ENCODE measurements around the gene HSF5. TPM values are rescaled to one million over a fixed set of nuclear protein-coding genes. Genes with fewer than 3 reads are reported as not detected.

HSF5 gene
- total RNA-seq, 4 donors from 2014 or later: not detected

GRCh38 chr17:58385359-58385899, 102.8 kb downstream of the HSF5 start:
- DNase-seq (no peak), ATAC-seq (no peak)
- Histone ChIP-seq H3K4me3 (no peak overlapping the region), H3K27ac (no peak overlapping the region), H3K36me3 (no peaks in the 10 kb centered on the region), H3K27me3 (peaks cover 0 to 3% (median 0%) of the 10 kb centered on the region in 3 donors), H3K4me1 (no peaks in the 10 kb centered on the region), H3K9me3 (no peaks in the 10 kb centered on the region)
- intact Hi-C loops (cut with DNase I; ENCODE audit: low total_unique reads): no loop called here
- in situ Hi-C loops (cut with MboI; ENCODE audit: low sequenced_read_pairs in 4 of 4): no loop called here
- TF ChIP-seq CTCF (IDR thresholded peaks at IDR 0.05 in 4 of 5, conservative IDR thresholded peaks at IDR 0.05 in 1 of 5) (no peak), POLR2A (IDR thresholded peaks at IDR 0.05) (no peak)

- DNase-seq: no peak
- no peak overlapping the region for H3K4me3 ChIP-seq
- H3K27ac ChIP-seq: no peak overlapping the region
- peaks cover 0 to 3% (median 0%) of the 10 kb centered on the region in 3 donors for H3K27me3 ChIP-seq
- H3K4me1 ChIP-seq: no peaks in the 10 kb centered on the region
- no peak for ATAC-seq
- in situ Hi-C loops (cut with MboI; ENCODE audit: low sequenced_read_pairs in 4 of 4): no loop called here
- no peaks in the 10 kb centered on the region for H3K36me3 ChIP-seq
- intact Hi-C loops (cut with DNase I; ENCODE audit: low total_unique reads): no loop called here
- TF ChIP-seq CTCF (IDR thresholded peaks at IDR 0.05 in 4 of 5, conservative IDR thresholded peaks at IDR 0.05 in 1 of 5) (no peak), POLR2A (IDR thresholded peaks at IDR 0.05) (no peak)
- H3K9me3 ChIP-seq: no peaks in the 10 kb centered on the region
These were observed 103.3 kb downstream of the HSF5 start for GRCh38 chr17:58384897-58385296.

GRCh38 chr17:58383892-58384462, 104.2 kb downstream of the HSF5 start:
- no peaks in the 10 kb centered on the region for H3K4me1 ChIP-seq
- TF ChIP-seq CTCF (IDR thresholded peaks at IDR 0.05 in 4 of 5, conservative IDR thresholded peaks at IDR 0.05 in 1 of 5) (no peak), POLR2A (IDR thresholded peaks at IDR 0.05) (no peak)
- in situ Hi-C loops (cut with MboI; ENCODE audit: low sequenced_read_pairs in 4 of 4): no loop called here

GRCh38 chr17:58382872-58383242, 105.4 kb downstream of the HSF5 start:
- peaks cover 0 to 3% (median 0%) of the 10 kb centered on the region in 3 donors for H3K27me3 ChIP-seq
- no peaks in the 10 kb centered on the region for H3K36me3 ChIP-seq
- H3K9me3 ChIP-seq: no peaks in the 10 kb centered on the region
- TF ChIP-seq POLR2A (IDR thresholded peaks at IDR 0.05) (no peak), CTCF (IDR thresholded peaks at IDR 0.05 in 4 of 5, conservative IDR thresholded peaks at IDR 0.05 in 1 of 5) (no peak)
- in situ Hi-C loops (cut with MboI; ENCODE audit: low sequenced_read_pairs in 4 of 4): no loop called here
- DNase-seq (no peak), ATAC-seq (no peak)
- H3K27ac ChIP-seq: no peak overlapping the region
- H3K4me3 ChIP-seq: no peak overlapping the region
- no peaks in the 10 kb centered on the region for H3K4me1 ChIP-seq
- intact Hi-C loops (cut with DNase I; ENCODE audit: low total_unique reads): no loop called here

More at GRCh38 chr17:58383892-58384462, 104.2 kb downstream of the HSF5 start:
- H3K4me3 ChIP-seq: no peak overlapping the region
- H3K27ac ChIP-seq: no peak overlapping the region
- H3K27me3 ChIP-seq: peaks cover 0 to 3% (median 0%) of the 10 kb centered on the region in 3 donors
- DNase-seq (no peak), ATAC-seq (no peak)
- intact Hi-C loops (cut with DNase I; ENCODE audit: low total_unique reads): no loop called here
- H3K9me3 ChIP-seq: no peaks in the 10 kb centered on the region
- H3K36me3 ChIP-seq: no peaks in the 10 kb centered on the region
